Keratinocyte (primary cell): ENCODE data around the gene SYTL4. TPM values are rescaled to one million over a fixed set of nuclear protein-coding genes. Genes with fewer than 3 reads are reported as not detected.

Experiments
- DNase-seq: peaks from one replicate; pipeline ENCODE4 v3.0.0-alpha.2; 2011; ENCODE audit warnings: low read depth, missing footprints, low spot score
- FAIRE-seq: peaks from 2 replicates; lab custom pipeline; 2011; peaks lifted over from hg19 to GRCh38; lab: Jason Lieb, UNC
- H2AFZ ChIP-seq: 2 replicates; pipeline ENCODE4 v1.6.0; 2012; ENCODE audit warnings: low read length, control low read depth, inconsistent platforms; ENCODE audit not compliant: control insufficient read depth
- H3K27ac ChIP-seq: 2 replicates; pipeline ENCODE4 v1.5.1; 2011; ENCODE audit warnings: low read length; ENCODE audit not compliant: control insufficient read depth, insufficient read depth
- H3K27me3 ChIP-seq: 3 replicates; pipeline ENCODE4 v1.6.0; 2011; ENCODE audit warnings: low read length; ENCODE audit not compliant: control insufficient read depth, insufficient read depth; ENCODE audit errors: extremely low read depth
- H3K36me3 ChIP-seq, 2 experiments: 2 replicates in 1 of 2; 3 replicates in 1 of 2; pipeline ENCODE4 v1.5.1; 2011; ENCODE audit warnings: low read length in 2 of 2, mild to moderate bottlenecking in 1 of 2; ENCODE audit not compliant: control insufficient read depth in 2 of 2, insufficient read depth in 2 of 2; ENCODE audit errors: extremely low read depth in 1 of 2
- H3K4me1 ChIP-seq: 3 replicates; pipeline ENCODE4 v1.5.1; 2011; ENCODE audit warnings: low read length; ENCODE audit not compliant: control insufficient read depth, insufficient read depth; ENCODE audit errors: extremely low read depth
- H3K4me2 ChIP-seq: 3 replicates; pipeline ENCODE4 v1.6.0; 2011; ENCODE audit warnings: low read depth, low read length; ENCODE audit not compliant: control insufficient read depth, insufficient read depth; ENCODE audit errors: extremely low read depth
- H3K4me3 ChIP-seq, 3 experiments: fragments of 200-600 bp in 1 of 3; sonication (generic) in 1 of 3; 2 replicates in 2 of 3; 3 replicates in 1 of 3; pipeline ENCODE4 v1.5.1; 2011 to 2016; ENCODE audit warnings: low read length in 3 of 3, mild to moderate bottlenecking in 3 of 3, control low read depth in 2 of 3, inconsistent platforms in 1 of 3, low read depth in 1 of 3, mixed read lengths in 1 of 3, mixed run types in 1 of 3, moderate library complexity in 1 of 3; ENCODE audit not compliant: control insufficient read depth in 2 of 3, insufficient read depth in 2 of 3; ENCODE audit errors: extremely low read depth in 1 of 3
- H3K79me2 ChIP-seq: 2 replicates; pipeline ENCODE4 v1.6.0; 2012; ENCODE audit warnings: low read length; ENCODE audit not compliant: control insufficient read depth, insufficient read depth
- H3K9ac ChIP-seq: 3 replicates; pipeline ENCODE4 v1.6.0; 2011; ENCODE audit warnings: low read length; ENCODE audit not compliant: control insufficient read depth, insufficient read depth; ENCODE audit errors: extremely low read depth
- H3K9me1 ChIP-seq: 3 replicates; pipeline ENCODE4 v1.6.0; 2011; ENCODE audit warnings: low read length; ENCODE audit not compliant: control insufficient read depth, insufficient read depth; ENCODE audit errors: extremely low read depth
- H3K9me3 ChIP-seq: 2 replicates; pipeline ENCODE4 v1.5.1; 2012; ENCODE audit warnings: low read depth, low read length; ENCODE audit not compliant: control insufficient read depth
- H4K20me1 ChIP-seq: 3 replicates; pipeline ENCODE4 v1.6.0; 2011; ENCODE audit warnings: low read length; ENCODE audit not compliant: control insufficient read depth, insufficient read depth; ENCODE audit errors: extremely low read depth
- EZH2 ChIP-seq: IDR thresholded peaks from one replicate; pipeline ENCODE4 v1.6.1; 2012; ENCODE audit warnings: inconsistent platforms, mild to moderate bottlenecking, low read length, moderate library complexity
- dilution Hi-C: fragments of 300-500 bp; cut with MboI; formaldehyde crosslinking; loops from one replicate; pipeline ENCODE4 v1.7.0; 2020; ENCODE audit warnings: low sequenced_read_pairs; ENCODE audit not compliant: extremely low pct_ligation_motif_present
- polyA plus RNA-seq, 5 experiments: library from polyadenylated mRNA; depleted of rRNA in 3 of 5; stranded (reverse) in 3 of 5; stranded (forward) in 1 of 5; unstranded in 1 of 5; fragments of >200 nt; gene quantifications; 1 replicate in 1 of 5; 2 replicates in 3 of 5; 3 replicates in 1 of 5; pipeline versions ENCODE4 v1.2.1 to v1.2.3, GENCODE V29; 2011 to 2012; ENCODE audit warnings: missing spikeins in 2 of 5, low read depth in 1 of 5, low replicate concordance in 1 of 5
- TF ChIP-seq, protein P1 (sequence below), 3 experiments: IDR thresholded peaks in 1 of 3; conservative IDR thresholded peaks in 1 of 3; optimal IDR thresholded peaks in 1 of 3; 2 replicates in 2 of 3; 3 replicates in 1 of 3; pipeline versions ENCODE3 to v1.5.1; 2011; ENCODE audit warnings: low read length in 3 of 3, mild to moderate bottlenecking in 3 of 3, moderate library complexity in 2 of 3, control low read depth in 1 of 3, inconsistent platforms in 1 of 3; ENCODE audit not compliant: insufficient read depth in 2 of 3; ENCODE audit errors: extremely low read depth in 1 of 3

Gene SYTL4
- polyA plus RNA-seq, 1 donor (not counting 4 experiments of a cell fraction or from before 2014, with no cell fraction given): 0.87 TPM

DNA sequence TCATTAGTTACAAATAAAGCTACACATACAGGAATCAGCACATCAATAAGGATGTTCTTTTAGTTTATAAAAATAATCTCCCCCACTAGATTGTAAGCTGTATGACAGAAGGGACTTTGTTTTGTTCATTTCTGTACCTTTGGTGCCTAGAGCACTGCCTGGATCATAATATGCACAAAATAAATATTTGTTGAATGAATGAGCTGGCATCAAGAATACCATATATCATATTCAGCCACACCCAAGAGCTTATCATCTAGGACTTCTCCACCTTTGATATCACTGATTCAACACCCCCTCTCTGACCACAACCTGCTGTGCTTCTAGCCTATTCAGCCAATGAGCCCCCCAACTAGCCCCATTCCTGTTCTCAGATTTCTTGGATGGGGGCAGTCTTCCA is 10.6 kb downstream of the SYTL4 start:
- H3K9ac ChIP-seq: no peak overlapping the region
- H3K27me3 ChIP-seq: peaks cover 3% of the 10 kb centered on the region
- FAIRE-seq: no peak
- no peak for DNase-seq
- dilution Hi-C loops: no loop called here
- H3K79me2 ChIP-seq: no peaks in the 10 kb centered on the region
- no peaks in the 10 kb centered on the region for H3K4me1 ChIP-seq
- no peaks in the 10 kb centered on the region for H3K36me3 ChIP-seq
- no peaks in the 10 kb centered on the region for H4K20me1 ChIP-seq
- no peaks in the 10 kb centered on the region for H3K9me3 ChIP-seq
- H2AFZ ChIP-seq: no peak overlapping the region
- TF ChIP-seq, protein P1, sequence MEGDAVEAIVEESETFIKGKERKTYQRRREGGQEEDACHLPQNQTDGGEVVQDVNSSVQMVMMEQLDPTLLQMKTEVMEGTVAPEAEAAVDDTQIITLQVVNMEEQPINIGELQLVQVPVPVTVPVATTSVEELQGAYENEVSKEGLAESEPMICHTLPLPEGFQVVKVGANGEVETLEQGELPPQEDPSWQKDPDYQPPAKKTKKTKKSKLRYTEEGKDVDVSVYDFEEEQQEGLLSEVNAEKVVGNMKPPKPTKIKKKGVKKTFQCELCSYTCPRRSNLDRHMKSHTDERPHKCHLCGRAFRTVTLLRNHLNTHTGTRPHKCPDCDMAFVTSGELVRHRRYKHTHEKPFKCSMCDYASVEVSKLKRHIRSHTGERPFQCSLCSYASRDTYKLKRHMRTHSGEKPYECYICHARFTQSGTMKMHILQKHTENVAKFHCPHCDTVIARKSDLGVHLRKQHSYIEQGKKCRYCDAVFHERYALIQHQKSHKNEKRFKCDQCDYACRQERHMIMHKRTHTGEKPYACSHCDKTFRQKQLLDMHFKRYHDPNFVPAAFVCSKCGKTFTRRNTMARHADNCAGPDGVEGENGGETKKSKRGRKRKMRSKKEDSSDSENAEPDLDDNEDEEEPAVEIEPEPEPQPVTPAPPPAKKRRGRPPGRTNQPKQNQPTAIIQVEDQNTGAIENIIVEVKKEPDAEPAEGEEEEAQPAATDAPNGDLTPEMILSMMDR (optimal IDR thresholded peaks at IDR 0.05 in 1 of 3, IDR thresholded peaks at IDR 0.05 in 1 of 3, conservative IDR thresholded peaks at IDR 0.05 in 1 of 3; ENCODE audit: extremely low read depth in 1 of 3, insufficient read depth in 2 of 3, low read length in 3 of 3): no peak
- no peak for TF ChIP-seq EZH2
- H3K9me1 ChIP-seq: no peaks in the 10 kb centered on the region
- no peak overlapping the region for H3K4me3 ChIP-seq
- H3K4me2 ChIP-seq: no peak overlapping the region
- H3K27ac ChIP-seq: no peak overlapping the region

DNA sequence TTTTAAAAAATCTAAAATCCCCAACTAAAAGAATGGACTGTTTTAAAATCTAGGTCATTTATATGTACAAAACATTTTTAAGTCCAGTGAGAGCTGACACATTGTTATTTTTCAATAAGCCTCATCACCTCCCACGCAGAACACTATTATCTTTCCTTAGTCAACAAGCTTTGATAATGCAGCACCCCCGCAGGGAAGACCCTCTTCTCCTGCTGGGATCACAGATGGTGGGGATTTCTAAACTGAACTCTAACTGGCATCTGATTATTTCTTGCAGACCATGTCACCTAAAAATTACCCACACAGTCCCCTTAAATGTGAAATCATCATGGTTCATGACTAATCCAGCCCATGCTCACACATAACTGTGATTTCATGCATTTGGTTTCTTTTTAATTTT is 11.6 kb downstream of the SYTL4 start:
- H3K4me2 ChIP-seq: no peak overlapping the region
- no peak for TF ChIP-seq EZH2
- TF ChIP-seq, protein P1 (optimal IDR thresholded peaks at IDR 0.05 in 1 of 3, IDR thresholded peaks at IDR 0.05 in 1 of 3, conservative IDR thresholded peaks at IDR 0.05 in 1 of 3; ENCODE audit: extremely low read depth in 1 of 3, insufficient read depth in 2 of 3, low read length in 3 of 3): no peak
- peaks cover 3% of the 10 kb centered on the region for H3K27me3 ChIP-seq
- H3K27ac ChIP-seq: no peak overlapping the region
- no peaks in the 10 kb centered on the region for H3K9me3 ChIP-seq
- no peaks in the 10 kb centered on the region for H4K20me1 ChIP-seq
- no peak overlapping the region for H2AFZ ChIP-seq
- H3K36me3 ChIP-seq: no peaks in the 10 kb centered on the region
- dilution Hi-C loops: no loop called here
- no peaks in the 10 kb centered on the region for H3K9me1 ChIP-seq
- DNase-seq (no peak), FAIRE-seq (no peak)
- H3K4me3 ChIP-seq: no peak overlapping the region
- H3K79me2 ChIP-seq: no peaks in the 10 kb centered on the region
- H3K9ac ChIP-seq: no peak overlapping the region
- H3K4me1 ChIP-seq: no peaks in the 10 kb centered on the region
